Panc1 (cell line): ENCODE measurements around the gene CCDC85C. TPM values are rescaled to one million over a fixed set of nuclear protein-coding genes. Genes with fewer than 3 reads are reported as not detected.

Source experiments
- ATAC-seq: fragments of 200-7000 bp; cut with Tn5 transposase; 2 replicates; pipeline ENCODE4 v1.9.1; 2020; ENCODE audit warnings: mild to moderate bottlenecking, moderate library complexity
- BruUV-seq: library from RNA; stranded (reverse); fragments of 400-500 nt; replicated peaks from 2 replicates; lab custom pipeline; 2021; lab: Mats Ljungman, UMichigan
- CTCF ChIA-PET: fragments of 300-600 bp; sonication (Branson Sonifier 250); formaldehyde crosslinking; loops from one replicate; lab custom pipeline; 2022; ENCODE audit warnings: antibody characterized with exemption; lab: Charles Lee
- POLR2A ChIA-PET: fragments of 300-600 bp; sonication (Branson Sonifier 250); formaldehyde crosslinking; loops from one replicate; lab custom pipeline; 2022; ENCODE audit warnings: antibody characterized with exemption; lab: Charles Lee
- DNase-seq: peaks from one replicate; pipeline ENCODE4 v3.0.0-alpha.2; 2010; ENCODE audit warnings: low read depth, low spot score
- H3K27ac ChIP-seq: 2 replicates; pipeline ENCODE4 v1.5.1; 2011; ENCODE audit warnings: mild to moderate bottlenecking, low read length, inconsistent platforms
- H3K27me3 ChIP-seq: fragments of 200-500 bp; sonication (Bioruptor generic); 2 replicates; pipeline ENCODE4 v1.6.0; 2014; ENCODE audit warnings: low read length, inconsistent platforms; ENCODE audit not compliant: control insufficient read depth, insufficient read depth
- H3K36me3 ChIP-seq: fragments of 200-500 bp; sonication (Bioruptor generic); 2 replicates; pipeline ENCODE4 v1.5.1; 2014; ENCODE audit warnings: inconsistent platforms, mild to moderate bottlenecking, low read length, moderate library complexity; ENCODE audit not compliant: control insufficient read depth, insufficient read depth
- H3K4me1 ChIP-seq: 2 replicates; pipeline ENCODE4 v1.5.1; 2011; ENCODE audit warnings: inconsistent platforms, mild to moderate bottlenecking, low read length, moderate library complexity; ENCODE audit not compliant: control insufficient read depth, insufficient read depth
- H3K4me3 ChIP-seq, 2 experiments: 2 replicates each; pipeline ENCODE4 v1.5.1; 2011 to 2012; ENCODE audit warnings: low read depth in 2 of 2, low read length in 2 of 2, mild to moderate bottlenecking in 2 of 2, inconsistent platforms in 1 of 2, moderate library complexity in 1 of 2
- H3K9me3 ChIP-seq: fragments of 200-500 bp; sonication (Bioruptor generic); 2 replicates; pipeline ENCODE4 v1.5.1; 2014; ENCODE audit warnings: low read depth, mild to moderate bottlenecking, inconsistent platforms, low read length, moderate library complexity; ENCODE audit not compliant: control insufficient read depth, insufficient read depth
- POLR2AphosphoS5 ChIP-seq: IDR thresholded peaks from 2 replicates; pipeline ENCODE4 v1.6.1; 2012; ENCODE audit warnings: mild to moderate bottlenecking, low read depth, low read length, moderate library complexity
- SIN3A ChIP-seq: IDR thresholded peaks from 2 replicates; pipeline ENCODE4 v1.6.1; 2012; ENCODE audit warnings: low read depth, mild to moderate bottlenecking, low read length, moderate library complexity, borderline replicate concordance; ENCODE audit not compliant: insufficient read depth
- TCF7L2 ChIP-seq: IDR thresholded peaks from 2 replicates; pipeline ENCODE4 v1.6.1; 2011; ENCODE audit warnings: mild to moderate bottlenecking, low read depth, low read length, inconsistent platforms
- in situ Hi-C: cut with HindIII; loops from 2 replicates; pipeline ENCODE4 v1.10.0; 2016; ENCODE audit warnings: low sequenced_read_pairs, low pct_unique_long_range_greater_than_20kb
- intact Hi-C: fragments of 100-400 bp; cut with micrococcal nuclease; formaldehyde crosslinking; loops from one replicate; pipeline ENCODE4 v1.10.0; 2022; ENCODE audit not compliant: unreplicated experiment
- total RNA-seq: library from RNA; stranded (reverse); gene quantifications from one replicate; pipeline ENCODE4 v1.2.1, GENCODE V29; 2021; ENCODE audit not compliant: unreplicated experiment
- TF ChIP-seq, protein P1 (sequence below), 2 experiments: IDR thresholded peaks; 2 replicates each; pipeline ENCODE4 v1.6.1; 2011 to 2012; ENCODE audit warnings: low read depth in 2 of 2, control low read depth in 1 of 2, low read length in 1 of 2, mild to moderate bottlenecking in 1 of 2, moderate library complexity in 1 of 2; ENCODE audit not compliant: insufficient read depth in 1 of 2
- TF ChIP-seq, protein P2 (sequence below): fragments of 450-650 bp; IDR thresholded peaks from 2 replicates; pipeline ENCODE4 v1.5.1; 2017; ENCODE audit warnings: mild to moderate bottlenecking

CCDC85C gene
- total RNA-seq, 1 experiment from 2014 or later, result 96.6 TPM

- ChIA-PET POLR2A (no interaction called here), CTCF (interaction anchor here (0.7 kb wide), 1 partner anchor 12 kb away, joined by 3 read pairs; no protein-coding TSS in a partner anchor)
- BruUV-seq, result no TSS peak
- Histone ChIP-seq H3K36me3 (no peaks in the 10 kb centered on the region; the same call in 1 of the 2 replicates), H3K27ac (no peak overlapping the region), H3K27me3 (no peaks in the 10 kb centered on the region), H3K4me1 (no peaks in the 10 kb centered on the region), H3K4me3 (no peak overlapping the region), H3K9me3 (no peaks in the 10 kb centered on the region)
- intact Hi-C loops, result no loop called here
- in situ Hi-C loops, result no loop called here
- no peak for ATAC-seq
- TF ChIP-seq SIN3A (no peak), TCF7L2 (no peak), POLR2AphosphoS5 (no peak)
- TF ChIP-seq, protein P1, sequence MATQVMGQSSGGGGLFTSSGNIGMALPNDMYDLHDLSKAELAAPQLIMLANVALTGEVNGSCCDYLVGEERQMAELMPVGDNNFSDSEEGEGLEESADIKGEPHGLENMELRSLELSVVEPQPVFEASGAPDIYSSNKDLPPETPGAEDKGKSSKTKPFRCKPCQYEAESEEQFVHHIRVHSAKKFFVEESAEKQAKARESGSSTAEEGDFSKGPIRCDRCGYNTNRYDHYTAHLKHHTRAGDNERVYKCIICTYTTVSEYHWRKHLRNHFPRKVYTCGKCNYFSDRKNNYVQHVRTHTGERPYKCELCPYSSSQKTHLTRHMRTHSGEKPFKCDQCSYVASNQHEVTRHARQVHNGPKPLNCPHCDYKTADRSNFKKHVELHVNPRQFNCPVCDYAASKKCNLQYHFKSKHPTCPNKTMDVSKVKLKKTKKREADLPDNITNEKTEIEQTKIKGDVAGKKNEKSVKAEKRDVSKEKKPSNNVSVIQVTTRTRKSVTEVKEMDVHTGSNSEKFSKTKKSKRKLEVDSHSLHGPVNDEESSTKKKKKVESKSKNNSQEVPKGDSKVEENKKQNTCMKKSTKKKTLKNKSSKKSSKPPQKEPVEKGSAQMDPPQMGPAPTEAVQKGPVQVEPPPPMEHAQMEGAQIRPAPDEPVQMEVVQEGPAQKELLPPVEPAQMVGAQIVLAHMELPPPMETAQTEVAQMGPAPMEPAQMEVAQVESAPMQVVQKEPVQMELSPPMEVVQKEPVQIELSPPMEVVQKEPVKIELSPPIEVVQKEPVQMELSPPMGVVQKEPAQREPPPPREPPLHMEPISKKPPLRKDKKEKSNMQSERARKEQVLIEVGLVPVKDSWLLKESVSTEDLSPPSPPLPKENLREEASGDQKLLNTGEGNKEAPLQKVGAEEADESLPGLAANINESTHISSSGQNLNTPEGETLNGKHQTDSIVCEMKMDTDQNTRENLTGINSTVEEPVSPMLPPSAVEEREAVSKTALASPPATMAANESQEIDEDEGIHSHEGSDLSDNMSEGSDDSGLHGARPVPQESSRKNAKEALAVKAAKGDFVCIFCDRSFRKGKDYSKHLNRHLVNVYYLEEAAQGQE (IDR thresholded peaks at IDR 0.05; ENCODE audit: insufficient read depth in 1 of 2, low read depth in 2 of 2, low read length in 1 of 2), result no peak
- TF ChIP-seq, protein P2, sequence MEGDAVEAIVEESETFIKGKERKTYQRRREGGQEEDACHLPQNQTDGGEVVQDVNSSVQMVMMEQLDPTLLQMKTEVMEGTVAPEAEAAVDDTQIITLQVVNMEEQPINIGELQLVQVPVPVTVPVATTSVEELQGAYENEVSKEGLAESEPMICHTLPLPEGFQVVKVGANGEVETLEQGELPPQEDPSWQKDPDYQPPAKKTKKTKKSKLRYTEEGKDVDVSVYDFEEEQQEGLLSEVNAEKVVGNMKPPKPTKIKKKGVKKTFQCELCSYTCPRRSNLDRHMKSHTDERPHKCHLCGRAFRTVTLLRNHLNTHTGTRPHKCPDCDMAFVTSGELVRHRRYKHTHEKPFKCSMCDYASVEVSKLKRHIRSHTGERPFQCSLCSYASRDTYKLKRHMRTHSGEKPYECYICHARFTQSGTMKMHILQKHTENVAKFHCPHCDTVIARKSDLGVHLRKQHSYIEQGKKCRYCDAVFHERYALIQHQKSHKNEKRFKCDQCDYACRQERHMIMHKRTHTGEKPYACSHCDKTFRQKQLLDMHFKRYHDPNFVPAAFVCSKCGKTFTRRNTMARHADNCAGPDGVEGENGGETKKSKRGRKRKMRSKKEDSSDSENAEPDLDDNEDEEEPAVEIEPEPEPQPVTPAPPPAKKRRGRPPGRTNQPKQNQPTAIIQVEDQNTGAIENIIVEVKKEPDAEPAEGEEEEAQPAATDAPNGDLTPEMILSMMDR, result no peak
- DNase-seq, result no peak
Observed at GRCh38 chr14:99466758-99467157, 137.2 kb downstream of the CCDC85C start.

- Histone ChIP-seq H3K36me3 (peaks cover 2% of the 10 kb centered on the region; the same call in 1 of the 2 replicates), H3K9me3 (no peaks in the 10 kb centered on the region), H3K4me3 (no peak overlapping the region), H3K4me1 (no peaks in the 10 kb centered on the region), H3K27me3 (no peaks in the 10 kb centered on the region), H3K27ac (no peak overlapping the region)
- BruUV-seq, result no TSS peak
- intact Hi-C loops, result no loop called here
- ATAC-seq (no peak), DNase-seq (no peak)
- POLR2A ChIA-PET, result no interaction called here
- TF ChIP-seq TCF7L2 (no peak), SIN3A (no peak), POLR2AphosphoS5 (no peak)
- TF ChIP-seq, protein P1 (IDR thresholded peaks at IDR 0.05; ENCODE audit: insufficient read depth in 1 of 2, low read depth in 2 of 2, low read length in 1 of 2), result no peak
- TF ChIP-seq, protein P2, result no peak
- CTCF ChIA-PET, result no interaction called here
- in situ Hi-C loops, result no loop called here
Observed at GRCh38 chr14:99465288-99465687, 138.7 kb downstream of the CCDC85C start.
